ENCODE data around the gene ERC2.

GRCh38 chr3:56130036-56130435 lies 338.2 kb downstream of the ERC2 start:
- TF ChIP-seq GATA2 (IDR thresholded peaks at IDR 0.05; ENCODE audit: low read depth, low read length): no peak
- no peak for TF ChIP-seq GATA3 (IDR thresholded peaks at IDR 0.05; ENCODE audit: low read depth, low read length)

All from SH-SY5Y (cell line).